Measurements from ENCODE around the gene CACNA1B. TPM values are rescaled to one million over a fixed set of nuclear protein-coding genes. Genes with fewer than 3 reads are reported as not detected.

CACNA1B gene
- polyA plus RNA-seq, 1 experiment, result 0.01 TPM

DNA sequence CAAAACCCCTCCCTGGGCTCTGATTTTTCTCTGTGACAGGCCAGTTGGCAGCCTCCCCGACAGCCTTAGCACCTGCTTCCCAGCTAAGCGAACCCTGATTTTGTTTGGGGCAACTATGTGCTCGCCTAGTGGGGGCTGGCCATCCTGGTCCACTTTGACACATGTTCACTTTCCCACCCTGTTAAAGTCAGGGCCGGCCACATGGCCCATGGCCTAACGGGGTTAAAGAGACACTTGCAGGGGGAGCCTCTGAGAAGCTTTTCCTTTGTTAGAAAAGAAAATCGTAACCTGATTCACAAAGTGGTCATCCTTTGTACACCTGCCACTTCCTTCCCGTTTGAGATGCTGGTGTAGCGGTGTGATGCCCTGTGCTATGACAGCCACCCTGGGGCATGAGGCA is 1.3 kb upstream of the CACNA1B start:
- no peak for DNase-seq (ENCODE audit: low read depth)
- TF ChIP-seq, protein P1, sequence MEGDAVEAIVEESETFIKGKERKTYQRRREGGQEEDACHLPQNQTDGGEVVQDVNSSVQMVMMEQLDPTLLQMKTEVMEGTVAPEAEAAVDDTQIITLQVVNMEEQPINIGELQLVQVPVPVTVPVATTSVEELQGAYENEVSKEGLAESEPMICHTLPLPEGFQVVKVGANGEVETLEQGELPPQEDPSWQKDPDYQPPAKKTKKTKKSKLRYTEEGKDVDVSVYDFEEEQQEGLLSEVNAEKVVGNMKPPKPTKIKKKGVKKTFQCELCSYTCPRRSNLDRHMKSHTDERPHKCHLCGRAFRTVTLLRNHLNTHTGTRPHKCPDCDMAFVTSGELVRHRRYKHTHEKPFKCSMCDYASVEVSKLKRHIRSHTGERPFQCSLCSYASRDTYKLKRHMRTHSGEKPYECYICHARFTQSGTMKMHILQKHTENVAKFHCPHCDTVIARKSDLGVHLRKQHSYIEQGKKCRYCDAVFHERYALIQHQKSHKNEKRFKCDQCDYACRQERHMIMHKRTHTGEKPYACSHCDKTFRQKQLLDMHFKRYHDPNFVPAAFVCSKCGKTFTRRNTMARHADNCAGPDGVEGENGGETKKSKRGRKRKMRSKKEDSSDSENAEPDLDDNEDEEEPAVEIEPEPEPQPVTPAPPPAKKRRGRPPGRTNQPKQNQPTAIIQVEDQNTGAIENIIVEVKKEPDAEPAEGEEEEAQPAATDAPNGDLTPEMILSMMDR (IDR thresholded peaks at IDR 0.05; ENCODE audit: insufficient read depth, low read depth, low read length), result no peak
- POLR2A ChIA-PET, result no interaction called here

GRCh38 chr9:137876781-137877386 is 698 bp upstream of the CACNA1B start:
- H3K4me3 ChIP-seq (ENCODE audit: low read depth, low read length), result no peak overlapping the region
- ChIA-PET CTCF (no interaction called here), POLR2A (no interaction called here)
- peaks cover 2% of the 10 kb centered on the region; the same call in 1 of the 2 replicates for H3K27me3 ChIP-seq (ENCODE audit: control insufficient read depth, insufficient read depth, low read length)
- TF ChIP-seq, protein P1 (IDR thresholded peaks at IDR 0.05; ENCODE audit: insufficient read depth, low read depth, low read length), result no peak
- H3K36me3 ChIP-seq (ENCODE audit: control insufficient read depth, insufficient read depth, low read length), result no peaks in the 10 kb centered on the region
- no peak for DNase-seq (ENCODE audit: low read depth)

More for the DNA sequence above, 1.3 kb upstream of the CACNA1B start:
- CTCF ChIA-PET, result no interaction called here
- Histone ChIP-seq H3K27me3 (ENCODE audit: control insufficient read depth, insufficient read depth, low read length) (peaks cover 2% of the 10 kb centered on the region; the same call in 1 of the 2 replicates), H3K4me3 (ENCODE audit: low read depth, low read length) (no peak overlapping the region), H3K36me3 (ENCODE audit: control insufficient read depth, insufficient read depth, low read length) (no peaks in the 10 kb centered on the region)

DNA sequence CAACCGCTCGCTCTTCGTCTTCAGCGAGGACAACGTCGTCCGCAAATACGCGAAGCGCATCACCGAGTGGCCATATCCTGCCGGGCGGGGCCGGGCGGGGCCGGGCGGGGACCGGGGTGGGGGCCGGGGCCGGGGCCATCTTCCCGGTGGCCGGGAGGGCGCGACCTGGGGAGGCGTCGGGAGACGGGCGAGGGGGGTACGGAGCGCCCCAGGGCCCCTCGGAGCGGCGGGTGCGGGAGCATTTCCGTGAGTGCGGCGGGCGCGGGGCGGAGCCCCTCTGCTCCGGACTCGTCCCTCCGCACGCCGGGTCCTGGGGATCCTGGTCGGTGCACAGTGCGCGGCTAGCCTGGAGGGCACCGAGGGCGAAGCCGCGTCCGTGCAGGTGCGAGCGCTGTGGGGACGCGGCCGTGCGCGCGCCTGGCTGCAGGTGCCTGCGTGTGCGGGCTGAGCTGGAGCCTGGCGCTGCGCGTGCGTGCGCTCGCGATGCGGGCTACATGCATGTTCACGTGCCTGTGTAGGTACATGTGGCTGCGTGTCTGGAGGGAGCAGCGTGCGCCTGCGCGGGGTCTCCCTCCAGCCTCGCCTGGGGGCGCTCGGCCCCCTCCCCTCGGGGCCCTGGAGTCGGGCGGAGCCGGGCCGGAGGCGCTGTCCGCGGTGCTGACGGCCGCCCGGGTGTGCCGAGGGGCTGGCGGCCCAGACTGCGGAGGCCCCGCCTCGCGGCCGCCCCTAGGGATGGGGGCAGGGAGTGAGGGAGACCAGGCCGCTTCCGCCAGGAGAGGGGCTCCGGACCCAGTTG is 762 bp downstream of the CACNA1B start:
- TF ChIP-seq, protein P1 (IDR thresholded peaks at IDR 0.05; ENCODE audit: insufficient read depth, low read depth, low read length), result no peak
- Histone ChIP-seq H3K27me3 (ENCODE audit: control insufficient read depth, insufficient read depth, low read length) (peaks cover 2% of the 10 kb centered on the region; the same call in 1 of the 2 replicates), H3K4me3 (ENCODE audit: low read depth, low read length) (no peak overlapping the region), H3K36me3 (ENCODE audit: control insufficient read depth, insufficient read depth, low read length) (no peaks in the 10 kb centered on the region)
- CTCF ChIA-PET, result no interaction called here
- POLR2A ChIA-PET, result no interaction called here
- DNase-seq (ENCODE audit: low read depth), result no peak

DNA sequence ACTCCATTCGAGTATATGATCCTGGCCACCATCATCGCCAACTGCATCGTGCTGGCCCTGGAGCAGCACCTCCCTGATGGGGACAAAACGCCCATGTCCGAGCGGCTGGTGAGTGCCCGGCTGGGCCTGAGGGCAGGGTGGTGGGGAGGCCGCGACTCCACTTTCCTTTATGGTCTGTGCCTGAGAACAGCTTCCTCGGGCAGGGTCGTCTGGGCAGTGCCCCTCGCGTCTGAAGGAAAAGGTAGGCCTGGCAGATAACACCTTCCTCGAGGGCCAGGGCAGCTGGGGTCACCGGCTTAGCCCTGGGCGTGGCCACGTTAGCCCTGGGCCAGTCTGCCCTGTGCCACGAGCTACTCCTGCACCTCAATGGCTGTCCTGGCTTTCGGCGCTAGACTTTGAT is 1.5 kb downstream of the CACNA1B start:
- no peak for DNase-seq (ENCODE audit: low read depth)
- H3K36me3 ChIP-seq (ENCODE audit: control insufficient read depth, insufficient read depth, low read length), result no peaks in the 10 kb centered on the region
- TF ChIP-seq, protein P1 (IDR thresholded peaks at IDR 0.05; ENCODE audit: insufficient read depth, low read depth, low read length), result no peak
- ChIA-PET POLR2A (no interaction called here), CTCF (no interaction called here)
- H3K27me3 ChIP-seq (ENCODE audit: control insufficient read depth, insufficient read depth, low read length), result peaks cover 2% of the 10 kb centered on the region; the same call in 1 of the 2 replicates
- H3K4me3 ChIP-seq (ENCODE audit: low read depth, low read length), result no peak overlapping the region

- Histone ChIP-seq H3K27me3 (ENCODE audit: control insufficient read depth, insufficient read depth, low read length) (peaks cover 2% of the 10 kb centered on the region; the same call in 1 of the 2 replicates), H3K4me3 (ENCODE audit: low read depth, low read length) (no peak overlapping the region), H3K36me3 (ENCODE audit: control insufficient read depth, insufficient read depth, low read length) (no peaks in the 10 kb centered on the region)
- TF ChIP-seq, protein P1 (IDR thresholded peaks at IDR 0.05; ENCODE audit: insufficient read depth, low read depth, low read length), result no peak
- CTCF ChIA-PET, result no interaction called here
- no peak for DNase-seq (ENCODE audit: low read depth)
- POLR2A ChIA-PET, result no interaction called here
Measured at GRCh38 chr9:137879566-137880150, 2.1 kb downstream of the CACNA1B start.
